ENCODE data around the gene PSME4. TPM values are rescaled to one million over a fixed set of nuclear protein-coding genes. Genes with fewer than 3 reads are reported as not detected.
A peak's percentile ranks its signal among the peaks of the same experiment; 100 is the strongest.

PSME4 gene
- total and polyA plus RNA-seq, 7 donors = 55.2 to 189 (median 113) TPM

DNA sequence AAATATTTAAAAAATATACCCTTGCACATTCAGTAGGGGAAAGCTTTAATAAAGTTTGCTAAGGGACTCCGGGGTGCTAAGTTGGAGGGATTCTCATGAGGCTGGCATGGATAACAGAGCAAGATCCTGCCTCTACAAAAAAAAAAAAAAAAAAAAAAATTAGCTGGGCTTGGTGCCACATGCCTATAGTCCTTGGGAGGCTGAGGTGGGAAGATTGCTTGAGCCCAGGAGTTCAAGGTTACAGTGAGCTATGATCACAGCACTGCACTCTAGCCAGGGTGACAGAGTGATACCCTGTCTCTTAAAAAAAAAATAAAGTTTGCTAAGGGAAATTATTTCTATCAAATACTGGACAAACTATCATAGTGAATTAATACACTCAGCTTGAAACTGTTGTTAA is 93.7 kb downstream of the PSME4 start:
- 33 to 54% (median 39%) methylated on average over 1 of the region's 1 CpG for WGBS, 3 donors
- TF ChIP-seq, protein P1, sequence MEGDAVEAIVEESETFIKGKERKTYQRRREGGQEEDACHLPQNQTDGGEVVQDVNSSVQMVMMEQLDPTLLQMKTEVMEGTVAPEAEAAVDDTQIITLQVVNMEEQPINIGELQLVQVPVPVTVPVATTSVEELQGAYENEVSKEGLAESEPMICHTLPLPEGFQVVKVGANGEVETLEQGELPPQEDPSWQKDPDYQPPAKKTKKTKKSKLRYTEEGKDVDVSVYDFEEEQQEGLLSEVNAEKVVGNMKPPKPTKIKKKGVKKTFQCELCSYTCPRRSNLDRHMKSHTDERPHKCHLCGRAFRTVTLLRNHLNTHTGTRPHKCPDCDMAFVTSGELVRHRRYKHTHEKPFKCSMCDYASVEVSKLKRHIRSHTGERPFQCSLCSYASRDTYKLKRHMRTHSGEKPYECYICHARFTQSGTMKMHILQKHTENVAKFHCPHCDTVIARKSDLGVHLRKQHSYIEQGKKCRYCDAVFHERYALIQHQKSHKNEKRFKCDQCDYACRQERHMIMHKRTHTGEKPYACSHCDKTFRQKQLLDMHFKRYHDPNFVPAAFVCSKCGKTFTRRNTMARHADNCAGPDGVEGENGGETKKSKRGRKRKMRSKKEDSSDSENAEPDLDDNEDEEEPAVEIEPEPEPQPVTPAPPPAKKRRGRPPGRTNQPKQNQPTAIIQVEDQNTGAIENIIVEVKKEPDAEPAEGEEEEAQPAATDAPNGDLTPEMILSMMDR (IDR thresholded peaks at IDR 0.05) = no peak
- peaks cover 5% of the 10 kb centered on the region for H3K4me1 ChIP-seq
- H3K9me3 ChIP-seq = no peaks in the 10 kb centered on the region
- H3K36me3 ChIP-seq (ENCODE audit: insufficient read depth in 1 of 2, low read depth in 1 of 2) = peaks cover 0 to 95% of the 10 kb centered on the region in 2 donors
- ATAC-seq (no peak), DNase-seq (no peak)
- H3K27me3 ChIP-seq (ENCODE audit: insufficient read depth in 3 of 3, low read length in 2 of 3) = no peaks in the 10 kb centered on the region
- intact Hi-C loops (cut with DNase I) = no loop called here
- H3K4me3 ChIP-seq = no peak overlapping the region
- no peak overlapping the region for H3K27ac ChIP-seq

GRCh38 chr2:53874401-53874950 is 96.3 kb downstream of the PSME4 start:
- no peak for DNase-seq
- Histone ChIP-seq H3K4me1 (no peaks in the 10 kb centered on the region), H3K4me3 (no peak overlapping the region), H3K36me3 (ENCODE audit: insufficient read depth in 1 of 2, low read depth in 1 of 2) (peaks cover 0 to 93% of the 10 kb centered on the region in 2 donors), H3K27me3 (ENCODE audit: insufficient read depth in 3 of 3, low read length in 2 of 3) (no peaks in the 10 kb centered on the region), H3K9me3 (no peaks in the 10 kb centered on the region), H3K27ac (peak overlapping the region; percentile 17)
- ATAC-seq = peak; percentile 71 to 80 (median 74)
- 57 to 78% (median 57%) methylated on average over 7 of the region's 7 CpGs for WGBS, 3 donors
- intact Hi-C loops (cut with DNase I) = no loop called here
- TF ChIP-seq, protein P1 (IDR thresholded peaks at IDR 0.05) = no peak

DNA sequence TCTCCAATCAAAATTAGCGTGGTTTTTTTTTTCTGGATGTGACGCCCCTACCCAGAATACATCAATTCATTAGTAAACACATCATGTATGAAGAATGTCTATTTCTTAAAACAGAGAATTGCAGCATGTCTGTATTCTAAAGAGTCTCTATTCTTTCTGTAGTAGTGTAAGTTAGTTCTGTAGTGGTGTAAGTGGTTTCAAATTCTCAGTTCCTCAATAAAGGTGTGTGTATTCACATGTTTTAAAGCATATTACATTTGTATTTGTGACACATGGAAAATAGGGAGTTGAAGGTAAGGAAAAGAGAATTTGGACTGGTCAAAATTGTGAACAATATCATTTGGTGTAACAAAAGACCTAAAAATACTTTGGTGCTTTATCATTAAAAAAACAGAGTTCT is 103.0 kb downstream of the PSME4 start:
- no peaks in the 10 kb centered on the region for H3K27me3 ChIP-seq (ENCODE audit: insufficient read depth in 3 of 3, low read length in 2 of 3)
- 96 to 100% (median 100%) methylated on average over 2 of the region's 2 CpGs for WGBS, 3 donors
- H3K36me3 ChIP-seq (ENCODE audit: insufficient read depth in 1 of 2, low read depth in 1 of 2) = peaks cover 8 to 91% of the 10 kb centered on the region in 2 donors
- no peak overlapping the region for H3K4me3 ChIP-seq
- ATAC-seq (peak in 1 of 4 donors; percentile 3), DNase-seq (no peak)
- no peak overlapping the region for H3K27ac ChIP-seq
- H3K9me3 ChIP-seq = no peaks in the 10 kb centered on the region
- intact Hi-C loops (cut with DNase I) = no loop called here
- peaks cover 3% of the 10 kb centered on the region for H3K4me1 ChIP-seq
- TF ChIP-seq, protein P1 (IDR thresholded peaks at IDR 0.05) = no peak

- intact Hi-C loops (cut with DNase I) = no loop called here
- TF ChIP-seq, protein P1 (IDR thresholded peaks at IDR 0.05) = no peak
- H3K9me3 ChIP-seq = no peaks in the 10 kb centered on the region
- peaks cover 8 to 85% of the 10 kb centered on the region in 2 donors for H3K36me3 ChIP-seq (ENCODE audit: insufficient read depth in 1 of 2, low read depth in 1 of 2)
- no peaks in the 10 kb centered on the region for H3K27me3 ChIP-seq (ENCODE audit: insufficient read depth in 3 of 3, low read length in 2 of 3)
- H3K4me1 ChIP-seq = peaks cover 3% of the 10 kb centered on the region
- no peak overlapping the region for H3K27ac ChIP-seq
- no peak overlapping the region for H3K4me3 ChIP-seq
- ATAC-seq = peak; percentile 66 to 90 (median 77)
- 34 to 55% (median 35%) methylated on average over 4 to 5 of the region's 5 CpGs for WGBS, 3 donors
- DNase-seq = peak in 1 of 2 donors; percentile 51
Observed at GRCh38 chr2:53867169-53867568, 103.6 kb downstream of the PSME4 start.

GRCh38 chr2:53865962-53866361 is 104.8 kb downstream of the PSME4 start:
- peaks cover 3% of the 10 kb centered on the region for H3K4me1 ChIP-seq
- ATAC-seq (no peak), DNase-seq (no peak)
- H3K36me3 ChIP-seq (ENCODE audit: insufficient read depth in 1 of 2, low read depth in 1 of 2) = peaks cover 8 to 76% of the 10 kb centered on the region in 2 donors
- H3K27me3 ChIP-seq (ENCODE audit: insufficient read depth in 3 of 3, low read length in 2 of 3) = no peaks in the 10 kb centered on the region
- H3K9me3 ChIP-seq = no peaks in the 10 kb centered on the region
- WGBS, 3 donors = 63 to 73% (median 69%) methylated on average over 5 of the region's 5 CpGs
- H3K4me3 ChIP-seq = no peak overlapping the region
- intact Hi-C loops (cut with DNase I) = no loop called here
- TF ChIP-seq, protein P1 (IDR thresholded peaks at IDR 0.05) = no peak
- no peak overlapping the region for H3K27ac ChIP-seq

All from psoas muscle (tissue), 8 donors.